ENCODE data around the gene MAN2A2.

Gene MAN2A2

GRCh38 chr15:90967206-90967605 is 64.1 kb downstream of the MAN2A2 start:
- DNase-seq, result no peak

GRCh38 chr15:90968434-90968833 is 65.3 kb downstream of the MAN2A2 start:
- no peak for DNase-seq

GRCh38 chr15:90970274-90970673 is 67.2 kb downstream of the MAN2A2 start:
- DNase-seq, result no peak

GRCh38 chr15:90972133-90972532 is 69.0 kb downstream of the MAN2A2 start:
- no peak for DNase-seq

Measured in inflammatory macrophage (primary cell).